ENCODE results near the gene TTLL13. TPM values are rescaled to one million over a fixed set of nuclear protein-coding genes. Genes with fewer than 3 reads are reported as not detected.

The TTLL13 gene
- total RNA-seq = 0.19 TPM in 1 of 2 replicates, not detected in the other
- long read RNA-seq = 0 reads

GRCh38 chr15:90249203-90249863 is at the start of gene TTLL13:
TSS of gene TTLL13 (plus strand) at chr15:90249556. CDS start at chr15:90250631, 1,075 bp downstream.
- Mint-ChIP-seq H3K4me3 (peak within 1 kb of the TSS; percentile 81), H3K36me3 (ENCODE audit: low read depth) (no peaks in the 10 kb centered on the region), H3K9me3 (no peaks in the 10 kb centered on the region), H3K27me3 (ENCODE audit: low read depth) (no peaks in the 10 kb centered on the region), H3K4me1 (peaks cover 14% of the 10 kb centered on the region), H3K27ac (ENCODE audit: unreplicated experiment) (no peak within 1 kb of the TSS)
- no peak for TF ChIP-seq CTCF (conservative IDR thresholded peaks at IDR 0.05)
- peak; percentile 97 for DNase-seq (ENCODE audit: low read depth, low spot score)

- H3K36me3 Mint-ChIP-seq (ENCODE audit: low read depth) = no peaks in the 10 kb centered on the region
Observed at GRCh38 chr15:90200534-90201129, 48.7 kb upstream of the TTLL13 start.

GRCh38 chr15:90201130-90201943 is 48.0 kb upstream of the TTLL13 start, which contains the start of gene SEMA4B:
TSS of gene SEMA4B (plus strand) at chr15:90201330. CDS start at chr15:90201579, 249 bp downstream.
- no peak for TF ChIP-seq CTCF (conservative IDR thresholded peaks at IDR 0.05)
- Mint-ChIP-seq H3K4me3 (peak within 1 kb of the TSS; percentile 96), H3K4me1 (peaks cover 39% of the 10 kb centered on the region)

More at GRCh38 chr15:90200534-90201129, 48.7 kb upstream of the TTLL13 start:
- Mint-ChIP-seq H3K4me1 (peaks cover 32% of the 10 kb centered on the region), H3K27ac (ENCODE audit: unreplicated experiment) (peak overlapping the region; percentile 75), H3K4me3 (peak overlapping the region; percentile 96), H3K9me3 (no peaks in the 10 kb centered on the region), H3K27me3 (ENCODE audit: low read depth) (no peaks in the 10 kb centered on the region)
- no peak for DNase-seq (ENCODE audit: low read depth, low spot score)
- TF ChIP-seq CTCF (conservative IDR thresholded peaks at IDR 0.05) = no peak

GRCh38 chr15:90201944-90202375 is 47.4 kb upstream of the TTLL13 start:
- Mint-ChIP-seq H3K4me1 (peaks cover 40% of the 10 kb centered on the region), H3K36me3 (ENCODE audit: low read depth) (no peaks in the 10 kb centered on the region), H3K27me3 (ENCODE audit: low read depth) (no peaks in the 10 kb centered on the region), H3K27ac (ENCODE audit: unreplicated experiment) (peak overlapping the region; percentile 31), H3K4me3 (peak overlapping the region; percentile 91), H3K9me3 (no peaks in the 10 kb centered on the region)
- no peak for TF ChIP-seq CTCF (conservative IDR thresholded peaks at IDR 0.05)
- no peak for DNase-seq (ENCODE audit: low read depth, low spot score)

More at GRCh38 chr15:90201130-90201943, 48.0 kb upstream of the TTLL13 start, which contains the start of gene SEMA4B:
- no peaks in the 10 kb centered on the region for H3K36me3 Mint-ChIP-seq (ENCODE audit: low read depth)
- H3K9me3 Mint-ChIP-seq = no peaks in the 10 kb centered on the region
- H3K27me3 Mint-ChIP-seq (ENCODE audit: low read depth) = no peaks in the 10 kb centered on the region
- DNase-seq (ENCODE audit: low read depth, low spot score) = peak; percentile 72
- H3K27ac Mint-ChIP-seq (ENCODE audit: unreplicated experiment) = peak within 1 kb of the TSS; percentile 75

- Mint-ChIP-seq H3K4me1 (peaks cover 40% of the 10 kb centered on the region), H3K27me3 (ENCODE audit: low read depth) (no peaks in the 10 kb centered on the region), H3K9me3 (no peaks in the 10 kb centered on the region), H3K36me3 (ENCODE audit: low read depth) (no peaks in the 10 kb centered on the region), H3K4me3 (peak overlapping the region; percentile 91), H3K27ac (ENCODE audit: unreplicated experiment) (no peak overlapping the region)
- no peak for DNase-seq (ENCODE audit: low read depth, low spot score)
- TF ChIP-seq CTCF (conservative IDR thresholded peaks at IDR 0.05) = no peak
Observed at GRCh38 chr15:90202929-90203328, 46.4 kb upstream of the TTLL13 start.

All from neural crest cell (in vitro differentiated cells).